ENCODE results near the gene CHRNG. TPM values are rescaled to one million over a fixed set of nuclear protein-coding genes. Genes with fewer than 3 reads are reported as not detected.

CHRNG gene
- polyA plus RNA-seq, 1 donor from 2014 or later, result not detected

DNA sequence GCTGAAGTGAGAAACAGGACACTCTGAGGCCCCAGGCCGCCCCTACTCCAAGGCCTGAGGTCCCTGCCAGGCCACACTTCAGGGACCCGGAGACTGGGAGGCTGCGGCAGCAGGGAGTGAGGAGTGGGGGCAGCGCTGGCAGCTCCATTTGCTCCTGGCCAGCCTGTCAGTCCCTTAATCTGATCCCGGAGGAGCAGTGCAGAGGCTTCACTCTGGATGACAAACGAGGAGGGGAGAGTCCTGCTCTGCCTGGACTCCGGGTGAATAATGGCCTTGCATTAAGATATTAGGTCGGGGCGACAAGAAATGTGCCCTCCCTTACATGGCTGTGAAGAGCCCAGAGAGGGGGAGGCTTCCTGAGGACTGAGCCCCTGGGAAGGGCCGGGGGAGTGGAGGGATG lies 33.6 kb upstream of the CHRNG start:
- Histone ChIP-seq H3K4me2 (ENCODE audit: low read length) (no peak overlapping the region), H3K27ac (ENCODE audit: low read length) (peak overlapping the region; percentile 65), H3K27me3 (ENCODE audit: insufficient read depth, low read depth, low read length) (peaks cover 10% of the 10 kb centered on the region)

DNA sequence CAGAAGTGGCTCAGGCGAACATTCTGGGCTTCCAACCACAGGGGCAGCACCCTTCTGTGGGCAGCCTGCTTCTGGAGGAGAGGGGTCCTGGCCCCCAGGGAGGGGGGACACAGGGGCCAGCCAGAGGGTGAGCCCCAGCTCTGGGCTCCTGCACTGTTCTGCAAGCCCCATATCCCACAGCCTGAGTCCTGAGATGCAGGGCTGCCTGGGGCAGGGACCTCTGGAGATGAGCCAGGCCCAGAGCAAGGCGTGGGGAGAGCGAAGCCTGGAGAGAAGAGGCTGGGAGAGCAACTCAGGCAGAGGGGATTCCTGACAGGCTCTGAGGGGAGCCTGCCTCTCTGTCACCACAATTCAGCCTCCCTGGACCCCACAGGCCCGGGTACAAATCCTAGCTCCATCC lies 32.8 kb upstream of the CHRNG start:
- Histone ChIP-seq H2AFZ (ENCODE audit: low read depth, low read length) (no peak overlapping the region), H3K4me3 (ENCODE audit: low read length) (no peak overlapping the region), H3K27ac (ENCODE audit: low read length) (peak overlapping the region; percentile 65), H4K20me1 (ENCODE audit: insufficient read depth) (no peaks in the 10 kb centered on the region), H3F3A (ENCODE audit: insufficient read depth, low read length, poor library complexity, severe bottlenecking) (peaks cover under 1% of the 10 kb centered on the region), H3K36me3 (ENCODE audit: insufficient read depth, low read length) (no peaks in the 10 kb centered on the region), H3K27me3 (ENCODE audit: insufficient read depth, low read depth, low read length) (peaks cover 10% of the 10 kb centered on the region), H3K9ac (ENCODE audit: low read length) (peak overlapping the region; percentile 51), H3K79me2 (replicated peaks; ENCODE audit: insufficient read depth, low read length) (no peaks in the 10 kb centered on the region), H3K9me3 (ENCODE audit: low read length) (no peaks in the 10 kb centered on the region), H3K9me2 (ENCODE audit: insufficient read depth, low read length) (no peaks in the 10 kb centered on the region), H3K4me2 (ENCODE audit: low read length) (no peak overlapping the region)
- TF ChIP-seq, protein P1, sequence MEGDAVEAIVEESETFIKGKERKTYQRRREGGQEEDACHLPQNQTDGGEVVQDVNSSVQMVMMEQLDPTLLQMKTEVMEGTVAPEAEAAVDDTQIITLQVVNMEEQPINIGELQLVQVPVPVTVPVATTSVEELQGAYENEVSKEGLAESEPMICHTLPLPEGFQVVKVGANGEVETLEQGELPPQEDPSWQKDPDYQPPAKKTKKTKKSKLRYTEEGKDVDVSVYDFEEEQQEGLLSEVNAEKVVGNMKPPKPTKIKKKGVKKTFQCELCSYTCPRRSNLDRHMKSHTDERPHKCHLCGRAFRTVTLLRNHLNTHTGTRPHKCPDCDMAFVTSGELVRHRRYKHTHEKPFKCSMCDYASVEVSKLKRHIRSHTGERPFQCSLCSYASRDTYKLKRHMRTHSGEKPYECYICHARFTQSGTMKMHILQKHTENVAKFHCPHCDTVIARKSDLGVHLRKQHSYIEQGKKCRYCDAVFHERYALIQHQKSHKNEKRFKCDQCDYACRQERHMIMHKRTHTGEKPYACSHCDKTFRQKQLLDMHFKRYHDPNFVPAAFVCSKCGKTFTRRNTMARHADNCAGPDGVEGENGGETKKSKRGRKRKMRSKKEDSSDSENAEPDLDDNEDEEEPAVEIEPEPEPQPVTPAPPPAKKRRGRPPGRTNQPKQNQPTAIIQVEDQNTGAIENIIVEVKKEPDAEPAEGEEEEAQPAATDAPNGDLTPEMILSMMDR (IDR thresholded peaks at IDR 0.05; ENCODE audit: poor library complexity, severe bottlenecking), result no peak
- TF ChIP-seq, protein P2, sequence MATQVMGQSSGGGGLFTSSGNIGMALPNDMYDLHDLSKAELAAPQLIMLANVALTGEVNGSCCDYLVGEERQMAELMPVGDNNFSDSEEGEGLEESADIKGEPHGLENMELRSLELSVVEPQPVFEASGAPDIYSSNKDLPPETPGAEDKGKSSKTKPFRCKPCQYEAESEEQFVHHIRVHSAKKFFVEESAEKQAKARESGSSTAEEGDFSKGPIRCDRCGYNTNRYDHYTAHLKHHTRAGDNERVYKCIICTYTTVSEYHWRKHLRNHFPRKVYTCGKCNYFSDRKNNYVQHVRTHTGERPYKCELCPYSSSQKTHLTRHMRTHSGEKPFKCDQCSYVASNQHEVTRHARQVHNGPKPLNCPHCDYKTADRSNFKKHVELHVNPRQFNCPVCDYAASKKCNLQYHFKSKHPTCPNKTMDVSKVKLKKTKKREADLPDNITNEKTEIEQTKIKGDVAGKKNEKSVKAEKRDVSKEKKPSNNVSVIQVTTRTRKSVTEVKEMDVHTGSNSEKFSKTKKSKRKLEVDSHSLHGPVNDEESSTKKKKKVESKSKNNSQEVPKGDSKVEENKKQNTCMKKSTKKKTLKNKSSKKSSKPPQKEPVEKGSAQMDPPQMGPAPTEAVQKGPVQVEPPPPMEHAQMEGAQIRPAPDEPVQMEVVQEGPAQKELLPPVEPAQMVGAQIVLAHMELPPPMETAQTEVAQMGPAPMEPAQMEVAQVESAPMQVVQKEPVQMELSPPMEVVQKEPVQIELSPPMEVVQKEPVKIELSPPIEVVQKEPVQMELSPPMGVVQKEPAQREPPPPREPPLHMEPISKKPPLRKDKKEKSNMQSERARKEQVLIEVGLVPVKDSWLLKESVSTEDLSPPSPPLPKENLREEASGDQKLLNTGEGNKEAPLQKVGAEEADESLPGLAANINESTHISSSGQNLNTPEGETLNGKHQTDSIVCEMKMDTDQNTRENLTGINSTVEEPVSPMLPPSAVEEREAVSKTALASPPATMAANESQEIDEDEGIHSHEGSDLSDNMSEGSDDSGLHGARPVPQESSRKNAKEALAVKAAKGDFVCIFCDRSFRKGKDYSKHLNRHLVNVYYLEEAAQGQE (IDR thresholded peaks at IDR 0.05; ENCODE audit: borderline replicate concordance), result no peak
- TF ChIP-seq MXI1 (conservative IDR thresholded peaks at IDR 0.05; ENCODE audit: poor library complexity, severe bottlenecking) (no peak), RAD21 (conservative IDR thresholded peaks at IDR 0.05) (no peak), SMC3 (conservative IDR thresholded peaks at IDR 0.05; ENCODE audit: poor library complexity) (no peak), EZH2 (IDR thresholded peaks at IDR 0.05; ENCODE audit: borderline replicate concordance, insufficient read depth, low read length, poor library complexity, severe bottlenecking) (no peak), EP300 (conservative IDR thresholded peaks at IDR 0.05; ENCODE audit: poor library complexity, severe bottlenecking) (no peak)

More for the DNA sequence above, 33.6 kb upstream of the CHRNG start:
- H3K9me2 ChIP-seq (ENCODE audit: insufficient read depth, low read length), result no peaks in the 10 kb centered on the region
- peaks cover 5% of the 10 kb centered on the region for H3F3A ChIP-seq (ENCODE audit: insufficient read depth, low read length, poor library complexity, severe bottlenecking)
- no peaks in the 10 kb centered on the region for H3K9me3 ChIP-seq (ENCODE audit: low read length)
- peak overlapping the region; percentile 51 for H3K9ac ChIP-seq (ENCODE audit: low read length)
- H2AFZ ChIP-seq (ENCODE audit: low read depth, low read length), result peak overlapping the region; percentile 21
- H3K79me2 ChIP-seq (replicated peaks; ENCODE audit: insufficient read depth, low read length), result no peaks in the 10 kb centered on the region
- no peaks in the 10 kb centered on the region for H4K20me1 ChIP-seq (ENCODE audit: insufficient read depth)
- H3K4me3 ChIP-seq (ENCODE audit: low read length), result no peak overlapping the region
- no peak for TF ChIP-seq EP300 (conservative IDR thresholded peaks at IDR 0.05; ENCODE audit: poor library complexity, severe bottlenecking)
- no peak for TF ChIP-seq SMC3 (conservative IDR thresholded peaks at IDR 0.05; ENCODE audit: poor library complexity)
- TF ChIP-seq POLR2AphosphoS5 (IDR thresholded peaks at IDR 0.05), result no peak
- TF ChIP-seq, protein P2 (IDR thresholded peaks at IDR 0.05; ENCODE audit: borderline replicate concordance), result no peak
- TF ChIP-seq TAF1 (IDR thresholded peaks at IDR 0.05; ENCODE audit: low read depth), result peak; percentile 20
- no peak for TF ChIP-seq EZH2 (IDR thresholded peaks at IDR 0.05; ENCODE audit: borderline replicate concordance, insufficient read depth, low read length, poor library complexity, severe bottlenecking)
- H3K36me3 ChIP-seq (ENCODE audit: insufficient read depth, low read length), result no peaks in the 10 kb centered on the region

Data from neural cell (in vitro differentiated cells).